HuH-7 (cell line): Measurements from ENCODE around the gene NBPF4.
"Not testable (repeated sequence)": the region's sequence is repeated elsewhere in the genome, so short reads cannot be mapped to it uniquely, and the experiment has no call there.

Experiments used
- DNase-seq: peaks from one replicate; pipeline ENCODE4 v3.0.0; 2011; ENCODE audit warnings: low spot score

The NBPF4 gene, protein sequence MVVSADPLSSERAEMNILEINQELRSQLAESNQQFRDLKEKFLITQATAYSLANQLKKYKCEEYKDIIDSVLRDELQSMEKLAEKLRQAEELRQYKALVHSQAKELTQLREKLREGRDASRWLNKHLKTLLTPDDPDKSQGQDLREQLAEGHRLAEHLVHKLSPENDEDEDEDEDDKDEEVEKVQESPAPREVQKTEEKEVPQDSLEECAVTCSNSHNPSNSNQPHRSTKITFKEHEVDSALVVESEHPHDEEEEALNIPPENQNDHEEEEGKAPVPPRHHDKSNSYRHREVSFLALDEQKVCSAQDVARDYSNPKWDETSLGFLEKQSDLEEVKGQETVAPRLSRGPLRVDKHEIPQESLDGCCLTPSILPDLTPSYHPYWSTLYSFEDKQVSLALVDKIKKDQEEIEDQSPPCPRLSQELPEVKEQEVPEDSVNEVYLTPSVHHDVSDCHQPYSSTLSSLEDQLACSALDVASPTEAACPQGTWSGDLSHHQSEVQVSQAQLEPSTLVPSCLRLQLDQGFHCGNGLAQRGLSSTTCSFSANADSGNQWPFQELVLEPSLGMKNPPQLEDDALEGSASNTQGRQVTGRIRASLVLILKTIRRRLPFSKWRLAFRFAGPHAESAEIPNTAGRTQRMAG

DNA sequence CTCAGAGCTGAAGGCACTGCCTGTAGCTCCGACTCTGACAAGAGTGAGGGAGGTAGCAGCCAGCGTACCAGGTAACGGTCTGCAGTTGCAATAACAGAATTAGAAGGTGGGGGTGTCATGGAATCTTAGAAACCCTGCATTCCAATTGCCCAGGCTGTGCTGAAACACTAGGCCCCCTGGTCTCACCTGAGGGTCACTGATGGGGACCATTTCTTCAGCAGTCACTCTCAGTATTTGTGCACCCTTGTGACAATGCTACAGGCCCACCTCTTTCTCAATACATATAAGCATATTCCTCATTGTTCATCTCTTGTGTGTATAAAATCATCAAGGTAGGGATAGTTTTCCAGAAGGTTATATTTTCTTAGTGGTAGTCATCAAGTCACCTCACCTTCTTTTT lies at the start of gene NBPF4:
Gene NBPF4, minus strand, starts transcription at position 101 of the 400 bp plus-strand sequence. CDS start 315 bp downstream, outside the sequence.
- DNase-seq, result not testable (repeated sequence)

DNA sequence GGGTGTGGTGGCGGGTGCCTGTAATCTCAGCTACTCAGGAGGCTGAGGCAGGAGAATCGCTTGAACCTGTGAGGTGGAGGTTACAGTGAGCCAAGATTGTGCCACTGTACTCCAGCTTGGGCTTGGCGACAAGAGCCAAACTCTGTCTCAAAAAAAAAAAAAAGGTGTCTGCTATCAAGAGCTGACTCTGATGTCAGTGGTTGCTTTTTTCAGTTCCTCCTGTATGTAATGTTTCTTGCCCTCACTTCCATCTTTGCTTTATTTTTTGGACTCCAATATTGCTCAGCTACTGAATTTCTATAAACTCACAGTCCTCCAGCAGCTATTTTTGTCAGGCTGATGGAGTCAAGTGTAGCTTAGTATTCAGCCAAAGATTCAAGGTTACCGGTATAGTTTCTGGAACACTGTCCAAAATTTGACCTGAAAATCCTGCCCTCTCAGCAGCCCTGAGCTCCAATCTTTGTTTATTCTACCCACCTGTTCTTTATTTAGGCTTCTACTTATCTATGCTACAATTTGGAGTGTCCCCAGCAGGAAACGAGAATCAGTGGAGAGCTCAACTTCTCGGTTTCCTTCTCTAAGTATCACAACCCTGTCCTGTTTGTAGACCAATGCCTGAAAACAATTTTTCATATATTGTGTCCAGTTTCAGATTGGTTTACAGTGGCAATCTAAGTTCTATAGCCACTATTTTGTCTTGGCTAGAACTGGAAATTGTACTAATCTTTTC lies 38.8 kb upstream of the NBPF4 start:
- not testable (repeated sequence) for DNase-seq

DNA sequence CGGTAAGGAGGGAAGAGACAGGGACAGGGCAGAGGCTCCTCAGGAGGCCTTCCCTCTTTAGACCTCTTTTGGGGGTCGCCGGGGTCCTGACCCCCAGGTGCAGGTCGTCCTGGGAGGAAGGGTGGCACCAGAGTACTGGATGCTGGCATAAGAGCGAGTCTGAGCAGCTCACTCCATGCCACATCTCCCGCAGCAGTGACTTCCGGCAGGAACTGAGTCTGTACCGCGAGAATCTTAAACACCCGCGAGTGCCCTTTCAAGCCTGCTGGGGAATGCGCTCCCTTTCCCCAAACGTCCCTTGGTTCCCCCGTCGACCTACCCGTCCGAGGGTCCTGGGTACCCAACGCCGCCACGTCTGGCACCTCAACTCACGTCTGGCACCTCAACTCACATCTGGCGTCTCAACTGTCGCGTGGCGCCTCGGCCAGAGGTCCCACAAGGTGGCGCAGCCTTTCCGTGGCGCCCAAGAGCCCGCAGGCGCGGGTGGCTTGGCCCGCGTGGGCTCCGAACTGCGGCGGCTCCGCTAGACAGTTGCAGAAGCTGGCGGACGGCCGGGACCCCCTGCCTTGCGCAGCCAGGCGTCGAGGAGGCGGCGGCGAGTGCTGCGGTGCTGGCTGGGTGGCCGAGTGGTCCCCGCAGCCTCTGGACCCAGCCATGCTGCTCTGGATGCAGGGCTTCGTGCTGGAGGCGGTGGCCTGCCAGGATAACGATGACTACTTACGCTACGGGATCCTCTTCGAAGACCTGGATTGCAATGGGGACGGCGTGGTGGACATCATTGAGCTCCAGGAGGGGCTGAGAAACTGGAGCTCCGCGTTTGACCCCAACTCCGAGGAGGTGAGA lies 28.8 kb upstream of the NBPF4 start:
- not testable (repeated sequence) for DNase-seq

DNA sequence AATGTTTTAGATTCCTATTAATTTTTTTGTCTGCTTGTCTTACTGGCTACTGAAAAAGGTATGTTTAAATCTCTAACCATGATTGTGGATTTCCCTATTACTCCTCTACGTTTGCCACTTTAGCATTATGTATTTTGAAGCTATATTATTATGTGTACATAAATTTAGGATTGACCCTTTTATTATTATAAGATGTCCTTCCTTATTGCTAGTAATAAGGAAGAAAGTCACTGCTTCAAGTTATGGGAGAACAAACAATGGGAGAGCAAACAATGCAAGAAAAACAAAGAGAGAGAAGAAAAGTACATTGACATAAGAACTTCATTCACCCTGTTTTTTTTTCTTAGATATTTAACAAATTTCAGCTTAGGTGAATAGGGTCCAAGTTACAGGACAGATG lies 23.2 kb upstream of the NBPF4 start:
- DNase-seq, result not testable (repeated sequence)

DNA sequence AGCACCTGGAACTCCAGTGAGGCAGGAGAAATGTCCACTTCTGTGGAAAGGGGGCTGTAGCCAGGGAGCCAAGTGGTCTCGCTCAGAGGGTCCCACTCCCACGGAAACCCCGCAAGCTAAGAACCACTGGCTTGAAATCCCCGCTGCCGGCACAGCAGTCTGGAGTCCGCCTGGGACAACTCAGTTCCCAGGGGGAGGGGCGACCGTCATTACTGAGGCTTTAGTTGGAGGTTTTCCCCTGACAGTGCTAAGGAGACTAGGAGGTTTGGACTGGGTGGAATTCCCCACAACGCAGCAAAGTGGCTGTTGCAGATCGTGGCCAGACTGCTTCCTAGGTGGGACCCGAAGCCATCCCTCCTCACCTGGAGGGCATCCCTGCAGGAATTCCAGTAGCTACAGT lies 18.1 kb upstream of the NBPF4 start:
- not testable (repeated sequence) for DNase-seq

DNA sequence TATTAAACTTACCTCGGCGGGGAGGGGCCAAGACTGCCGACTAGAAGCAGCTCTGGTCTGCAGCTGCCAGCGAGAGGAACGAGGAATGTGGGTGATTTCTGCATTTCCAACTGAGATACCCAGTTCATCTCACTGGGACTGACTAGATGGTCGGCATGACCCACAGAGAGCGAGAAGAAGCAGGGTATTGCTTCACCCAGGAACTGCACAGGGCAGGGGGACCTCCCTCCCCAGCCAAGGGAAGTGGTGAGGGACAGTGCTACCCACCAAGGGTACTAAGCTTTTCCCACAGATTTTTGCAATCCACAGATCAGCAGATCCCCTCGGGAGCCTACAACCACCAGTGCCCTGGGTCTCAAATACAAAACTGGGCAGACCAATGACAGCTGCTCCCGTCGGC lies 17.6 kb upstream of the NBPF4 start:
- not testable (repeated sequence) for DNase-seq

DNA sequence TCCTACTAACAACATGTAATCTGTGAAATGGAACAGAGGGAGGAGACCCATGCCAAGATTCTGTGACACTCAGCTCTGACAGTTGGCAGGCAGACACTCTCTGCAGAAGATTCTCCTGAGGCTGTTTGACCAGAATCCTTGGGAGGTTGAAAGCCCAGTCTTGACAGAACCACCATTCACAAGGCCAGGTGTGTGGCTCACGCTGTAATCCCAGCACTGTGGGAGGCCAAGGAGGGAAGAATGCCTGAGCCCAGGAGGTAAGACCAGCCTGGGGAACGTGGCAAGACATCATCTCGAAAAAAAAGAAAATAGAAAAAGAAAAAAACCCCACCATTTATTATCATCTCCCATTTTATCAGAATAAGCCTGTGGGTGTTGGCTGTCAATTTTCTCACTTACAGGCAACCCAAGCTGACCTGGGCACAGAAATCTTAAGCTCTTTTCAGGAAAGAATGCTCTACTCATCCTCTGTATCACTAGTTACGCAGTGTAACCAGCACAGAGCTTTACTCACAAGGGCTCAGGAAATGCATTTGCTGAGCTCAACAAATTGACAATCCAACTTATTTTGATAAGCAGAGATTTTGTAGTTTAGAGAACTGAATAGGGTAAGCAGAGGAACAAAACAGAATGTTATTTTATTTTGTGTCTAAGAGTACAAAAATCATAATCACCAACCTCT lies 16.8 kb upstream of the NBPF4 start:
- not testable (repeated sequence) for DNase-seq

DNA sequence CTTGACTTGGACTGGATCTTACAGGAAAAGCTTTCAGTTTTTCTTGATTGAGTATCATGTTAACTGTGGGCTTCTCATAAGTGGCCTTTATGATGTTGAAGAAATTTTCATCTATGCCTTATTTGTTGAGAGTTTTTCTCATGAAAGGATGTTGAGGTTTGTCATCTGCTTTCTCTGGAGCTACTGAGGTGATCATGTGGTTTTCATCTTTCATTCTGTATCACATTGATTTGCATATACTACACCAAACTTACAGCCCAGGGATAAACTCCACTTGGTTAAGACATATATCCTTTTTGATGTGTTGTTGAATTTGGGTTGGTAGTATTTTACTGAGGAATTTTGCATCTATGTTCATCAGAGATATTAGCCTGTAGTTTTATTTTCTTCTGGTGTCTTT lies 11.6 kb upstream of the NBPF4 start:
- DNase-seq, result not testable (repeated sequence)

DNA sequence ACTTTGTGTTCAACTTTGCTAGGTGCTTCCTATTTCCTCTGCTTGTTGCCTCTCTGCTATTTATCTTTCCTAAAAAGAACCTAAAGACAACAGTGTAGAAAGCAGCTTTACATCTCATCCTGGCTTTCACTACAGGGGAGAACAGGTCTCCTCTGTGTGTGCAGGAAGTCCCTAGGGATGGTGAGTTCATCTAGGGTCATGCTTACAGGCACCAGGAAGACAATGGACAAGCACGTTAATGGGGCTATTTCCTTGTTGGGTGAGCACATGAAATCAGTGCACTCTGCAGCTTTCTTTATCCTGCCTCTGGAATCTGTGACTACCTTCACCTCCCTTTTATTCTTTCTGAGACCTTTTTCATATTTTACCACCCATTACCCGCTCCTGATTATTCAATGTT lies 4.5 kb downstream of the NBPF4 start:
- DNase-seq, result not testable (repeated sequence)

DNA sequence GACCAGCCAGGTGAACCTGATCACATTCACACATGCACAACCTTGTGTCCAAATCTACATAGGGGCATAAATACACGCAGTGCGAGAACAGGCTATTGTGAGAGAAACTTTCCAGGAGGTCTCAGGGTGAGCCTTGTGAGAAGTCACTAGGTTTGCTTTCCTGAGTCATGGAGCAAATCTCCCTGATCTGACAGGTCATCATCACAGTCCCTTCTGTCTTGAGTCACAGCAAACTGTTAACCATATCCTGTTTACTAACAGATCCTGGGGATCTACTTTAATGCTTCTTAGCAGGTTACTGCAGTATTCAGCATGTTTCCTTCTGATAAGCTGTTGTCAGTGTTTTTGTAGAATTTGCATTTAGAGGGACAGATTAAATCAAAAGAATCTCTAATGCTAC lies 8.6 kb downstream of the NBPF4 start:
- DNase-seq, result not testable (repeated sequence)

DNA sequence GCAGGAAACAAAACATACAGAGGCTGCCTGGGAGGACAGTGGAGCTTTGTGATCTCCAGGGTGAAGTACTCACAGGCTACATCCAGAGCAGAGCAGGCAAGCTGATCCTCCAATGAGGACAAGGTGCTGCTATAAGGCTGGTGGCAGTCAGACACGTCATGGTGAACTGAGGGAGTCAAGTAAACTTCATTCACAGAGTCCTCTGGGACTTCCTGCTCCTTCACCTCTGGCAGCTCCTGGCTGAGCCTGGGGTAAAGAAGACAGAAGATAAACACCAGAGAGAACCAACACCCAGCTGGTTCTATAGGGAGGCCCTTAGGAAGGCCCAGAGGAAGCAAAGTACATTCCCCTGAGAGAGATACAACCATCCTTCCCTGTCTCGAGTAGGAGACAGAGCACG lies 11.7 kb downstream of the NBPF4 start:
- DNase-seq, result not testable (repeated sequence)

DNA sequence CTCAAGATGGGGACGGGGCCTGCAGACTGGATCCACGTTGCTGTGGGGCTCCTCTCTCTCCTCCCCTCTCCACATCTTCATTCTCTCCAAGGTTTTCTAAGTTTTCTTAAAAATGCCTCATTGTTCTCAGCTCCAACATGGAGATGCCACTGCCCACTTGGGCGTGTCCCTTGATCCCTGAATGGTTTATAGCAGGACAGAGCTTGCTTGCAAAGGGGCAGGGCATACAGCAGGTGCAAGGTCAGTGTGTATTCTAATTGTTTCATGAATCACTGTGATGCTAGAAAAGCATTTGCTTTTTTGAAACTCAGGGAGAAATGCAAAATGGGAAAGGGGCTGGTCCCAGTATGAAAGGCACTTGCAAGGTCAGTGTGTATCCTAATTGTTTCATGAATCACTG lies 13.9 kb downstream of the NBPF4 start:
- not testable (repeated sequence) for DNase-seq

DNA sequence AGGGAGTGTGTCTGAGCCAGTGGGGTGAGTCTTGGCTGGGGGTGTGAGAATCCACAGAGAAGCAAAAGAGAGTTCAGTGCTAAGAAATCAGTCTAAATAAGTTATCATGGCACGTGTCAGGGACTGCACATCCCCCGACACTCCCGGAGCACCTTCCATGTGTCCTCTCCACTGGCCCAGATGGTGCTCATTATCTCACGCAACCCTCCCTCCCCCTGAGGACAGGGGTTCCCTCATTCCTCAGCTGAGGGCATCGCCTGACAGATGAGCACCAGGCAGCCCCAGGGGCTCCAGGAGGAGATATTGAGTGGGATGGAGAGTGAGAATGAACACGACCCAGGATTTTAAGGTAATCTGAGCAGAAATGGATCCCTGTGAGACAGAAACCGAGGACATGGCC lies 16.1 kb downstream of the NBPF4 start:
- not testable (repeated sequence) for DNase-seq

DNA sequence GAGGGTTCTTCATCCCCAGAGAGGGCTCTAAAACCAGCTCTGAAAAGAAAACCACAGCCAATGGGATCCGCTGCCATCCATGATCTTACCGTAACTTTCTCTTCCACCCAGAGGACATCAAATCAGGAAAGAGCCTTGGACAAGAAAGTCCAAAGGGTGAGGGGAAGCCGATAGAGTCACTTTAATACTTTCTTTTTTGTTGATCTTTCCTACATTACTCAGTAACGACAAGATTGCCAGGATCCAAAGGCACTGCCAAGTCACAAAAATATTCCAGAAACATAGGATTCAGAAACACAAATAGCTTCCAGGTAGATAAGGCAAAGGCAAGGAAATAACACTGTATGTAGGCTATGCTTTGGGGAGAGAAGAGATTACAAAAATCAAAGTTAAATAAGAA lies 17.0 kb downstream of the NBPF4 start:
- not testable (repeated sequence) for DNase-seq

DNA sequence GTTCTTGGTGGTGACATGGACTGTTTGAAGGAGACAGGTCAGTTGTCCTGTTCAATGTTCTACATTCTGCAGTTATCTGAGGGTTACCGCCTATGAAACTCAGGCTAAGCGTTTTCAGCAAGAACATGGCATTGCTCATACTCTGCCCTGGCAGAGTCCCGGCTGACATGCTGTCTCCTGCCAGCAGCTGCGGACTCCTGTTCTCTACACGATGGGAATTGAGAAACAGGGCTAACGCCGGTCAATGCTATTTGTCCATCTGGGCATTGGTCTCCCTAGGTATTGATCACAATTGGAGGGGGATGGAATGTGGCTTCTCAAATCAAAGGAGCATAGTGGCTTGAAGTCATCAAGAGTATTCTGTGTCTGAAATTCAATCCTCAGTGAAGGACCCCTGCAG lies 20.6 kb downstream of the NBPF4 start:
- DNase-seq, result not testable (repeated sequence)

DNA sequence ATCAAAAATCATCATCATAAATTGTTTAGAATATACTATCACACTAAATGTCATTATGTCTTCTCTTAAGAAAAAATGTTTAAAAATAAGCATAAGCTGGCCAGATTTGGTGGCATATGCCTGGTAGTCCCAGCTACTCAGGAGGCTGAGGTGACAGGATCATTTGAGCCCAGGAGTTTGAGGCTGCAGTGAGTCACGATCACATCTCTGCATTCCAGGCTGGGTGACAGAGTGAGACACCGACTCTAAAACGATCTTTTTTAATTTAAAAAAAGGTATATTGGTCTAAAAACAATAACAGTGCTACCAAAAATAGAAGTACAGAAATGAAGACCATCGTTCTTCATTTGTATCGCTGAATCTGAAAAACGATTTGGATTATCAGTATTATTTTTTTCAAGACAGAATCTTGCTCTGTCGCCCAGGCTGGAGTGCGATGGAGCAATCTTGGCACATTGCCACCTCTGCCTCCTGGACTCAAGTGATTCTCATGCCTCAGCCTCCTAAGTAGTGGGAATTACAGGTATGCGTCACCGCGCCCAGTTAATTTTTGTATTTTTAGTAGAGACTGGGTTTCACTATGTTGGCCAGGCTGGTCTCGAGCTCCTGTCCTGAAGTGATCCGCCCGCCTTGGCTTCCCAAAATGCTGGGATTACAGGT lies 26.2 kb downstream of the NBPF4 start:
- not testable (repeated sequence) for DNase-seq

DNA sequence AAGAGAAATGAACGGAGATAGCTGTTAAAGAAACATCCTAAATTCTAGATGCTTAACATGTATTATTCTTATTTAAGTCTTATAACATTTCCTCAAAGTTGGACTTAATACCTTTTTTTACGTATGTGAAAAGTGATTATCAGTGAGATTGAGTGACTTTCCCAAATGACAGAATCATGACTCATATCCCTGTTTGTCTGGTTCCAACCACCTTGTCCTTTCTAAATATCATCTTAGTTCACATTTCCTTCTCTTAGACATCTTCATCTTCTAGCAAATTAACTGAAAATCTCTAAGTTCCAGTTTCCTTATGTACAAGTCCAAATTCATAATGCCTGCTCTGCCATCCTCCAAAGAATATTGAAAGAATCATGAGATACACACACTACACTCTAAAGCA lies 26.9 kb downstream of the NBPF4 start:
- not testable (repeated sequence) for DNase-seq

DNA sequence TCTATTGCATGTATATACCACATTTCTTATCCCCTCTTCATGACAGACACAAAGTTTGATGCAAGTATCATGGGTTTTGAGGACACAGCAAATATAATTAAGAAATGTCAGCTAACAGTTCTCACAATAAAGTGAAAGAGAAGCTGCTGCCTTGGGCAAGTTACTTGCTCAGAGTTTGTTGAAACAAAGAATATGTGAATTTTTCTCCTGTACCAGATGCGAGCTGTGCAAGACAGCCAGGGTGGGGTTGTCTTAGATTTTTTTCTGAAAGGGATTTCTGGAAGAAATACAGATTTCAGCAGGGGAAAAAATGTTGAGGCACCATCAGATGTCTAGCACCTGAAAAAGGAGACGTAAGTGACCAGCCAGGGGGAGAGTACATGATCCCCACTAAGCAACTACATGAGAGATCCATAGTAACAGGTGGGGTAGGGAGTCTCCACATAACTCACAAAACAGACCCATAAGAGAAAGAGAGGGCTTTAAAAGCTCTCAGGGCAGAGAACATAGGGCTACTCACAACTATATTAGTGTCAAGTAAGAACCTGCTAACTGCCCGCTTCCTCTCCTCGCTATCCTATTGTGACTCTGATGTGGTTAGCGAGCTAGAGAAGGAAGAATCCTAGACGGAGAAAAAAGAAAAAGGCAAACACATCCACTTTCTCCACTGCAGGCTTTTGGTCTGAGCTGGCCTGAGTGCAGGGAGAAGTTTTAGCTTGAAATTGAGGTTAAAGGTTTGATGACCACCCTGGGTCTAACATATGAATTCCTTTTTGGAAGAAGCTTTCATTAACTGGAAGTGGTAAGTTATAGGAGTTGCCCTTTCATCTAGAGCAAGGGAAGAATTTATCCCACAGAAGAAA lies 27.6 kb downstream of the NBPF4 start:
- DNase-seq, result not testable (repeated sequence)

DNA sequence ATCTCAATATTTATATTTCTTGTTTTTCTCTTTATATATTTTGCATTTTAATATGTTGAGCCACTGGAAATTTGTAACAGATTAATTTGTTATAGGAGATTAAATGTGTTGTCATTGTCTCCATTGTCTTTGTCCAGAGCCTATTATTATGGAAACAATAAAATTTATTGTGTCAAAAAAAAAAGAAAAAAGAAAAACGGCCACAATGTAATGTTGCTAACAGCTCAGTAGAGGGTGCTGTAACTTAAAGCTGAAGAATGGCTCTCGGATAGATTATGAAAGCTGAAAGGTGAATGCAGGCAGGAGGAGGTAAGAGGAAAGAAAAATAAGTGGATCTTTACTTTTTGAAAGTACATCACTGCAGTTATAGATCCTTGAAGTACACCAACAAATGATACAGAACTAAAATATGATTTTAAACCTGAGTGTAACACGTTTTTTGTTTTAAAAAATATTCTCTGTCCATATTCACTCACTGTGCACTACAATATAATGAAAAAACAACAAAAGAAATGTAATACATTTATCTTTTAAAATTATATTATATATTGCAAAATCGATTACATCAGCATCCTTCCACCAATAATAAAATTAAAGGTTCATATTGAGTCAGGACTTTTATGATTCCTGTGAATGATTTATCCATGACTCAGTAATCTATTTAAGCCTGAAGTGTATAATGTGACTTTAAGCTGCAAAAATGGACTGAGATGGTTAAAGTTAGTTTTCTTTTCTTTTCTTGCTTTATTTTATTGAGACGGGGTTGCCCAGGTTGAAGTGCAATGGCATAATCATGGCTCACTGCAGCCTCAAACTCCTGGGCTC lies 29.0 kb downstream of the NBPF4 start:
- DNase-seq, result not testable (repeated sequence)
